NCI-H1417 (cell line): ENCODE measurements around the gene SEMA3A.
"Not testable (repeated sequence)": the region's sequence is repeated elsewhere in the genome, so short reads cannot be mapped to it uniquely, and the experiment has no call there.

ENCODE experiments used
- DNase-seq, 3 experiments: peaks; one replicate each; lab custom pipeline; 2025; lab: John Stamatoyannopoulos, UW

SEMA3A gene

DNA sequence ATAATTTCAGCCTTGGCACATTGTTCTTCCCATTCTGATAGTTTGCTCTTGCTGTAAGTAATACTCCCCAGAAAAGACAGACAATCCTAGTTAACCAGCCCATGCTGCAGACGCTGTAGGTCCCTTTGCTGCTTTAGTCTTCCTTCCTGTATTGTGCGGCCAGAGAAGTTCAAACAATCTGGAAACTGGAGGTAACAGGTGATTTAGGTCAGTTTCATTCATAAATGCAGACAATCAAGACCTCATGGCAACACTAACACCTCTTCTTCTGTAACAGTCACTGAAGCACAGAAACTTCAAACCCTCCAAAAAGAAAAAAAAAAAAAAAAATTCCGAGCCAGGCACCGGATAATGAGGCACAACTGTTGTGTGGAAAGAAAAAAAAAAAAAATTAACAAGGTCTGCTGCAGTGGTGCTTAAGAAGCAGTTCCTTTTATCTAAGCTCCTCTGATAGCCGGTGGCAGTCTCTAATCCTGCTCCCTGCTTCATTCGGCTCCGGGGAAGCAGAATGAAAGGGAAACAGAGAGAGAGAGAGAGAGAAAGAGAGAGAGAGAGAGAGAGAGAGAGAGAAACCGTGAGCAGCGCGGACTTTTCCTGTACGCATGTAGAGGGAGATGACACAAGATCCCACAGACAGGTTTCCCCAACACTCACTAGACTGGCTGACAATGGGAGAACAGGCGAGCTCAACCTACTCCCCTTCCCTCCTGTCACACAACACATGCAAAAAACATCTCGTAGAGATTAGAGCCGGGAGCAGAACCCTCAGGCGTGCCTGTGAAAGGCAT lies at the start of gene SEMA3A:
TSS of gene SEMA3A (minus strand) at position 306 of the 788 bp plus-strand sequence. CDS start at position 103, 203 bp downstream.
- peak in 2 of 3 experiments; percentile 36 to 63 for DNase-seq

DNA sequence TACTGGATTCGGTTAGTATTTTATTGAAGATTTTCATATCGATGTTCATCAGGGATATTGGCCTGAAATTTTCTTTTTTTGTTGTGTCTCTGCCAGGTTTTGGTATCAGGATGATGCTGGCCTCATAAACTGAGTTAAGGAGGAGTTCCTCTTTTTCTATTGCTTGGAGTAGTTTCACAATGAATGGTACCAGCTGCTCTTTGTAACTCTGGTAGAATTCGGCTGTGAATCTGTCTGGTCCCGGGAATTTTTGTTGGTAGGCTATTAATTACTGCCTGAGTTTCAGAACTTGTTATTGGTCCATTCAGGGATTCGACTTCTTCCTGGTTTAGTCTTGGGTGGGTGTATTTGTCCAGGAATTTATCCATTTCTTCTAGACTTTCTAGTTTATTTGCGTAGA lies 48.4 kb upstream of the SEMA3A start:
- not testable (repeated sequence) for DNase-seq

DNA sequence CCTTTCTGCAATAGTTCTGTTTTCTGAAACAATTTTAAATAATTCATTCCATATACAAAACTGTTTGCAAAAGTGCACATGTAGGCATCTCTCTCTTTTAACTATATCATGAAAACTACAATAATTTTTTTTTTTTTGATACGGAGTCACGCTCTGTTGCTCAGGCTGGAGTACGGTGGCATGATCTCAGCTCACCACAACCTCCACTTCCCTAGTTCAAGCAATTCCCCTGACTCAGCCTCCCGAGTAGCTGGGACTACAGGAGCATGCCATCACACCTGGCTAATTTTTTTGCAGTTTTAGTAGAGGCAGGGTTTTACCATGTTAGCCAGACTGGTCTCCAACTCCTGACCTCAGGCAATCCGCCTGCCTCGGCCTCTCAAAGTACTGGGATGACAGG lies 44.0 kb upstream of the SEMA3A start:
- DNase-seq: no peak

DNA sequence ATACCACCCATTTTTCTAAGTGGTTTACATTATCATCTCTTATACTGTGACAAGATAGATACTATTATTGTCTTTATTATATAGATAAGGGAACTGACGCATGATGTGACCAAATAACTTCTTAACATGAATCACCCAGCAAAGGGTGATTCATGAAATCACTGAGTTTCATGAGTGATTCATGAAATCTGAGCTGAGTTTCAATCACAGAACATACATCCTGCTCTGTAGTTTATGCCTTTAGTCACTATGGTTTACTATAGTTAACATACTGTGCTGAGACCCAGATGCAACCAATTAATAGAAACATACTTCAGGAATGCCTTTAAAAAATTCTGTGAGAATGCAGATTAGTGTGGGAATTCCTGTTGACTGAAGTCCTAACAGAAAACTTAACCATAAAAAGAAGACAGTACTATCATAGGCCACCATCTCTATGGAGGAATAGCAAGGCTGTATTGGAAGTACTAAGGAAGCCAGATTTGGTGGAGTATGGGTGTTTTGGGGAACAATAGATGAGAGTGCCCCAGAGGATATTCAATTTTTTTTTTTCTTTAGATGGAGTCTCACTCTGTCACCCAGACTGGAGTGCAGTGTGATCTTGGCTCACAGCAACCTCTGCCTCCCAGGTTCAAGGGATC lies 43.1 kb upstream of the SEMA3A start:
- no peak for DNase-seq

DNA sequence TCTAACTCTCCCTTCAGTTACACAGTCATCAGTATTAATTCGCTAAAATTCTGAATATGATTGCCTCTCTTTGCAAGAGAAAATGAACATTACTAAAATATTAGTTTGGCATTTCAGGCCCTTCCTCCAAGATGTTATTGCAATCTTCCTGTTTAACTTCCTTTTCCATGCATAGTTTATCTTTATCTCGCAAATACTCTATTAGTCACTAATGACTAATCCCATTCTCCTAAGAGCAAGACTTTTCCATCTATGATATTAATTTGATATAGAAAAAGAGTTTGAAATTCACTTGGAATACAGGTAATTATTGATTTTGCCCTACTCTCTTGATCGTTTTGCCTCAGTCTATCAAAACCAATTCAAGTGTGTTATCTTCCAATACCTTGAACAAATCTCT lies 41.8 kb upstream of the SEMA3A start:
- DNase-seq: no peak

DNA sequence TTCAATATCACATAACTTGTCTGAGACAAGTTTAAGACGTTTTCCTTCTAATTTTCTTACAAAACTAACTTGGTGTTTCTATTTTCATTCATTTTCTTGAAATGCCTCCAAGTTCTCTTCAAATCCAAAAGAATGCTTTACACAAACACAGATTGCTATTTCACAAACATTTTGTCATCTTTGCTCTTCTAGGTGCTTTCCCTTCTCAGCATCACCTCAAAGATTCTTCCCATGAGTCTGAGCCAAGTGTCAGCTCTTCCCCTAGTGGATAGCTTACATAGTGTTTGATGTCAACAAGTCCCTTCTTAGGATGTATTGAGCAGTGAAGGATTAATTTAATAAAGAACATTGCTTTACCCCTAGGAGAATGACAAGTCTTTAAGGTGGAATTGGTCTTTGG lies 38.1 kb upstream of the SEMA3A start:
- DNase-seq: no peak

DNA sequence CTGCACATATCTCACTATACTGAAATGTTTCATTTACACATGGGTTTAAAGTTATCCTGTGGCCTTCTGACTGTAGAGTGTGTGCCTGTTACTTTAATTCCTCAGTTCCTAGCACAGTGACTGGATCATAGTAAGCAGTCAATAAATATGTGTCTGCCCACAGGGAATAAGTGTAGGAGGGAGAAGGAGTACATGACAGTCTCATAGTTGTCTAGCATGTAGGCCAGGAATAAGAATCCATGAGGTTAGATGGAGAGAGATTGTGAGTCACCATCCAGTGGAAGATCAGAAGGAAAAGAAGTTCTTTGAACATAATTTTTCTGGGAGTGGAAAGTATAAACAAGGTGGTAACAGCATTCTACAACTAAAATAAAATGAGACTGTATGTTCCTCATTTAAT lies 36.6 kb upstream of the SEMA3A start:
- DNase-seq: no peak

DNA sequence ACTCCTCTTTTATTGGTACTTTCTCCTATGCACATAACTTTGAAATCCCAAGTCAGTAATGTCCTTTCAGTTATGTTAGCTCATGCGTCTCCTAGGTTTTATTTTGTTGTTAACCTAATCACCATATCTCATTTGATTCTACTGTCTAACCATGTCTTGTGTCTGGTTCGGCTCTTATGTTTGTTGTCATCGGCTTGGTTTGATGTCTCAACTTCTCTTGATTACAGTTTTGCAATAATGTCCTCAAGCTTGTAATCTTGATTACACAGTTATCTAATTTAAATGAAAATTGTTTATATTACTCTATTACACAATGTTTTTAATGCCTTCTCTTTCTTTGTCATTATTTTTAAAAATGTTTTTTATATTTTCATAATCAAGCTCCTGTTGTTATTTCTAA lies 35.9 kb upstream of the SEMA3A start:
- no peak for DNase-seq

DNA sequence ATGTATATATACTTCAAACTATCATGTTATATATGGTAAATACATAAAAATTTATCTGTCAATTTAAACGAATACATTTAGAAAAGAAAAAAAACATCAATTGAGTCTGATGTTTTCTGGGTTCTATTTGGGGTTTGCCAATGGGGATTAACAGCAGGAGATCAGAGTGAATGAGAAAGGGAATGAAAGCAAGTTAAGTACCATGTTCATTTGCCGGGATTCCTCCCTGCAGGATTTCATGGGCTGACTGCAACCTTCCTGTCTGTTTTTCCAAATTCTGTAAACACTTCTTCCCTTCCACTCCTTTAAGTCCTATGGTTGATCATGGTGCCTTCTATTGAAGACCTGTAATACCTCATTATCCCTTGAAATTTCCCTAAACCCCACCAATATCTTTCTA lies 33.9 kb upstream of the SEMA3A start:
- DNase-seq: no peak

DNA sequence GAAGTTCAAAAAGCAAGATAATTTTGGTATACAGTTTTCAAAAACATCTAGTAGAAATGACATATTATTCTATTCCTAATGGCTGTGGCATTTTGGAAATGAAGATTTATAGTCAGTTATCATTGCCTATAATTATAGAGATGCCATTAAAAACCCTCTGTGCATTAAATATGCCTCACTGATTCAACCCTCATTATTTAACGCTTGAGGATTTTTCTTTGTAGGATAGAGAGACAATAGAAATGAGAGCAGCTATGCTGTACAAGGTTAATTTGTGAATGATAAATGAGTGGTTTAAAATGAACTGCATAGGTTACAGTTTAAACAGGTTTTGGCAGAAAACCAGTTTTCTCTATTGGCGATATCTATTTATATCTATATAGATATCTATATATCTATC lies 32.2 kb upstream of the SEMA3A start:
- DNase-seq: peak in 2 of 3 experiments; percentile 60 to 95

DNA sequence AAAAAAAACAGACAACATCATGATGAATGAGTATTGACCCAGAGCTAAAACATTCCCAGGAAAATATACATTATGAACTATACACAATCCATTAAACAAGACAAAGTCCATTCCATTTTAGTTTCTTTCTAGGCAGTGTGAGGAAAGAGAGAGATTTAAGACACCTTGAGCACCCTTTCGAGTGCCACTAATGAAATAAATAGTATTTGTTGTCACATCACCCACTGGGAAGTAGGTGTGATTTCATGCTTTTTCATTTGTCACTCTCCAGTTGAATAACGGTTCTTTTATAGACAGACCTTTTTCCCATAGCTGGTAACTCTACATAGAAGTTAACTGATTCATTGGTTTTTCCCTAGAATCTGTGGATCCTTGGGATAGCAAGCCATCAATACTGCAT lies 29.9 kb upstream of the SEMA3A start:
- DNase-seq: peak in 1 of 3 experiments; percentile 60

DNA sequence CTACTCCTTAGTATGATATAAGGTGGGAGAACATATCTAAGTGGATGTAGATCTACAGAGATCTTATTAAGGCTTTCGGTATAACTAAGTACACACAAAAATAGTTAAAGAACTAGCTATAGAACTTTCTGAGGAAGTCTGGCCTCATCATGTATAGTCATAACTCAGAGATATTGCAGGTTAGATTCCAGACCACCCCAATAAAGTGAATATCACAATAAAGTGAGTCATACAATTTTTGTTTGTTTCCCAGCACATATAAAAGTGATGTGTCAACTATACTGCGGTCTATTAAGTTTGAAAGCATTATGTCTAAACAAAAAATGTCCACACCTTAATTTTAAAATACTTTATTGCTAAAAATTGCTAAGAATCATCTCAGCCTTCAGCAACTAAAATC lies 24.7 kb upstream of the SEMA3A start:
- no peak for DNase-seq

DNA sequence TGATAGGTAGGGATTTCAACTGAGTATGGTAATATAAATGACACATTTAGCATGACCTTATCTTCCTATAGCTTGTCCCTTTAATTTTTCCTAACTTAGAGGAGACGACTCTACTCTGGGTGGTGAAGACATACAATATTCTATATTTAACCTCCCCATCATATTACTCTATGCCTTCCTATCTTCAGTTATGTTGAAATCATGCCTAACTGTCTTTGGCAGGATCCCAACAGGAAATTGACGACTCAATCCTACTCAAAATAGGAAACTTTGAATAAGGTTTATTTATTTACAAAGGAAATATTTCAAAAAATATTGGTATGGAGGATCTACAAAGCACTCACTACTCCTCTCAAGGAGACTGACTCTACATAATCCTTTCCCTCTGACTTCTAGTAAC lies 24.1 kb upstream of the SEMA3A start:
- no peak for DNase-seq

DNA sequence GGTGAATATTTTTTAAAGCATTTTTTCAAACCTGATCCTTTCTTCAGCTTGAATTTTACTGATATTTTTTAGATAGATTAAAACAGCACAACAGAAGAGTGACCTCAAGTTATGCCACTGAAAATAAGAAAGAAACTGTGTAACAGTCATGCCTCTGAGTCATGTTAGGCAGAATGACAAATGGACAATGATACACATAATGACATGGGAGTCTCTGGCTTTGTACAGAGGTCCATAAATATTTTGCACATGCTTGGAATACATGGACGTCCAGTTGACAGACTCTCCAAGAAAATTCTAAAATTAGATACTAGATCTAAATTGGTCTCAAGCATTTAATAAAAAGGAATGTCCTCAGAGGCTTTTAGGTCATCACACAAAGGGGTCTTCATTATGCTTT lies 21.9 kb upstream of the SEMA3A start:
- DNase-seq: no peak

DNA sequence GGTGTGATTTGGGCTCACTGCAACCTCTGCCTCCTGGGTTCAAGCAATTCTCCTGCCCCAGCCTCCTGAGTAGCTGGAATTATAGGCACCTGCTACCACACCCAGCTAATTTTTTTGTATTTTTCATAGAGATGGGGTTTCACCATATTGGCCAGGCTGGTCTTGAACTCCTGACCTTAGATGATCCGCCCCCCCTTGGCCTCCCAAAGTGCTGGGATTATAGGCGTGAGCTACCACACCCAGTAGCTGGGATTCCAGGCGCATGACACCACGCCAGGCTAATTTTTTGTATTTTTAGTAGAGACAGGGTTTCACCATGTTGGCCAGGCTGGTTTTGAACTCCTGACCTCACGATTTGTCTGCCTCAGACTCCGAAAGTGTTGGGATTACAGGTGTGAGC lies 20.2 kb upstream of the SEMA3A start:
- not testable (repeated sequence) for DNase-seq

DNA sequence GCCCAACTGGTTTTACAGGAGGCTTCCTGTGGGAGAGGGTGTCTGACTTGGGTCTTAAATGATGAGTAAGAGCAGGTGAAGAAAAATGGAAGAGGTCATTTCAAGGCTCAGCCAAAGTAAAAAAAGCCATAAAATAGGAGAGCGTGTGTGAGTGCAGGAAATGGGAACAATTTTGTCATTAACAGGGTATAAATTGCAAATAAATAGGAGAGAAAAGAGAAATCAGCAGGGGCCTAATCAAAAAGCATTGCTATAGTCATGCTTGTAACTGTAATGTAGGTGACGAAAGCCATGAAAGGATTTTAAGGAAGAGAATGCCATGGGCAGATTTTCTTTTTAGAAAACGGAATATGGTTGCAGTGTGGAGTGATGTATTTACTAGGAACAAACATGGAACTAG lies 15.7 kb upstream of the SEMA3A start:
- peak in 1 of 3 experiments; percentile 41 for DNase-seq

DNA sequence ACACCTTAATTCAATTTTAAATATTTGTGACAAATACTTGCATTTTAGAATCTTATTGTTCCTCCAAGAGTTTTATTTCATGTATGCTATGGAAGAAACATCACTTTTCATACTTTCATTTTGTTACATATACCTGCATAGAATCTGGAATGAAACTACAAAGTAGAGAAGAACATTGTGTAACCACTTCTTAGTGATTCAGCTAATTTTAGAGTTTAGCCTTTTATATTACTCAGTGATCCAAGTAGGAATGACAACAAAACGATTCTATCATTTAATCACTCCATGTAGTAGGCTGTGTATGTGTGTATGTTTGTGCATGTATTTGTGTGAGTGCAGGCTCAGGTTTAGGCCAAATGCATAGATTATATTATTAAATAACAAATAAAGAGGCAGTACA lies 14.4 kb upstream of the SEMA3A start:
- DNase-seq: no peak

DNA sequence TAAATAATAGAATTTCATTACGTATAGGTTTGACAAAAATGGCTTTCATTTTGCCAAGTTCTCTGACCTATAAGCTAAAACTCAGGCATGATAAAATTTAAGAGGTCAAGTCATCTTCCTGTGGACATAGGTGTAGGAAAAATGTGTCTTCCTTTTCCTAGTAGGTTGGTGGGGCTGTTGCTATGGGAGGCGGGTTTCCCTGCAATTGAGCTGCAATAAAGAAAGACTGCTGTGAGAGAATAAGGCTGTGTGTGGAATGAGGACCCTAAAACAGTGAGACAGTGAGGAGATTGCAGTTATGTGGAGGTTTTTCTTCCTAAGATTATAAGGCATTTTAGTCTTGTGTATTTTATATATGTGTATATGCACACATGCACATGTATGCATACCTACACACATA lies 13.0 kb upstream of the SEMA3A start:
- no peak for DNase-seq

DNA sequence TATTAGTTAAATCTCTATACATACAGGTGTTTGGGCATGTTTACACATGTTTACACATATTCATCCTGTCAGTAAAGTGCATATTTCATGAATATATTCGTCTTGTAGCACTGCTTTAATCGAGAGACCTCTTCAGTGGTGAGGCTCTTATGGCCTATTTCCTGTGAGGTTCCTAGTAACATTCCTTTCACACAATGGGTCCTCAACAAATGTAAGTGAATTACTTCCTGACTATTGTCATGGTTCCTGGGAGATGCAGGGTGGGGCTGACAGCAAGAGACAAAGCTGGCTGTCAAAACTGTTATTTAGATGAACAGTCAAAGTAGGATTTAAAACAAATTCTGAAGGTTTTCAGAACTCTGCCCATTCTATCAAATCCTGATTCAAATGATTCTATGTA lies 12.4 kb upstream of the SEMA3A start:
- peak in 2 of 3 experiments; percentile 35 to 73 for DNase-seq

DNA sequence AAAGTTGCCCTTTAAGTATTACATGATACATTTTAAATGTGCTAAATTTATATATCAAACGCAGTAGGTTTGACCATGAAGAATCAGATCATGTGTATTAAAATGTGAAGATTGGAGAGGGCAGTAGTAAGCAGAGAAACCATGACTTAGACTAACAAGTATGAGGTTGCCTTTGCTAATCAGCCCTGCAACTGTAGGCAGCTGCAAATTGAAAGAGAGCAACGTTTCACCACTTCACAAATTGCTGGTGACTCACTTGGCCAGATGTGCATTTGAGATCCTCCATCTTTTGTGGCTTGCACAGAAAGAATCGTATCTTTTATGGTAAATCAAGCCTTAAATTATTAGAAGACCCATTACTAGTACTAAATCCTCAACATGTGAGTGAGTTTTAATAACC lies 10.1 kb upstream of the SEMA3A start:
- no peak for DNase-seq

DNA sequence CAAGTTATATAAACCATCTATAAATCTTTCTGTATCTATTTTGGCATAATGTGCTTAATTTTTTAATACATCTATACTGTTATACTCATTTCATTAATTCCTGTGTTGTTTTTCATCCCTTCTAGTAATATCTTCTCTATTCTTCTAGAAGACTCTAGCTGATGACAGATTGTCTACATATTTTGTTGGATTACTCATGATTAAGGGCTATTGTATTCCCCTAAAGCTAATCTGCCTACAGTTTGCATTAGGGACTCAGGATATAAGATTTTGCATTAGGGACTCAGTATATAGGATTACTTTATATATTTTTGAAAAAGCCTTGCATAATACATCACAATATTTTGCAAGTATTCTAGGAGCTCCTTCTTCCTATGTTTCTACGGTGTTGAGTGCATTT lies 8.3 kb upstream of the SEMA3A start:
- no peak for DNase-seq

DNA sequence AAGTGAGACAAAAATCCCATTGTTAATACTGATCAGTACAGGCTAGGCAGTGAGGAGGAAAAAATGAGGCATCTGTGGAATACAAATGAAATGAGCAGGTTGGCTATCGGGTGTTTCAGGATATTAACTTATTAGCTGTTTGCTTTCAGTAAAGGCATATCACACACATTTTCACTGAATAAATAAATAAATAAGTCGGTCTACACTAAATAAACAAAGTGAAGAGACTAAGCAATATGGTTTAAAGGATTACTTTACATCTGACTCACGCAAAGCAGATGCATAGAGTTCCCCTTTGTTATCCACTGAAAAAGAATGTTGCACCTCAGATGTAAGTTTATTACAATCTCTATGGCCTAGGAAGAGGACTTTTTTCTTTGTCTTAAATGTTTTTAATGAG lies 6.3 kb upstream of the SEMA3A start:
- DNase-seq: peak in 1 of 3 experiments; percentile 22

DNA sequence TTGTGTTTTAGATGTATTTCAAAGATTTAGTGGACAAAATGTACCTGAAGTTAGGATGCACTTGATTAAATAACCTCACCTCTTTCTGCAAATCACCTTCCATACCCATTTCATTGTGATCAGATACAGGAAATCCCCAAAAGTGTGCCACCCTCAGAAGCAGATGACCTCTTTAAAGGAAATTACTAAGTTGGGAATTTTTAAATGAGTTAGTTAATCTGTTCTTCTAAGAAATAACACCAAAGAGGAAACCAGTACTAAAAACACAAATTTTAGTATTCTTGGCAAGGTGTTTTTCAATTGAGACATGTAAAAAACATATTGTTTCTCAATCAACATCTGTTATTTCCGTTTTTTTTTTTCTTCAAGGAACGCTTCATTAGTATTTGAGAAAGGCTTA lies 4.6 kb upstream of the SEMA3A start:
- DNase-seq: no peak

DNA sequence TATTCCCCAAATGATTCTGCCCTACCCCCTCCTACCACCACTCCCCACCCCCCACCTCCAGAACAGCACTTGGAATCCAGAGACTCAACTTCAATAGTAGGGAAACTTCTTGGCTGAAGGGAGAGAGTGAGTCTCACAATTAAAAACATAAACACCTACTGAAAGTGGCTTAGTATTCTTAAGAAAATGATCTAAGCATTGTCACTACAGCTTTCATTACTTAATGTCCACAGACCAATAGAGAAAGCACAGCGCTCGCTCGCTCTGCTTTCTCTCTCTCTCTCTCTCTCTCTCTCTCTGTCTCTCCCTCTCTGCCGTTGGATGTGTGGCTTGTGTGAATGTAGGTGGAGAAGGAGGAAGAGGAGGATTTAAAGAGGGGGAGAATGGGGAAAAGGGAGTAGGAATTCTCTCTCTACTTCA lies 1.5 kb upstream of the SEMA3A start:
- no peak for DNase-seq
